T47D (cell line): ENCODE data around the gene RGS6.

Source experiments
- DNase-seq, 2 experiments: peaks; one replicate each; pipeline versions ENCODE4 v3.0.0 to v3.0.0-alpha.2; 2011 to 2012; ENCODE audit warnings: low read depth in 1 of 2, low spot score in 1 of 2
- JUND ChIP-seq: IDR thresholded peaks from 2 replicates; pipeline ENCODE4 v1.6.1; 2012; ENCODE audit warnings: low read depth
- in situ Hi-C: cut with HindIII; loops from 2 replicates; pipeline ENCODE4 v1.10.0; 2016; ENCODE audit warnings: low sequenced_read_pairs, low pct_unique_long_range_greater_than_20kb

The RGS6 gene

DNA sequence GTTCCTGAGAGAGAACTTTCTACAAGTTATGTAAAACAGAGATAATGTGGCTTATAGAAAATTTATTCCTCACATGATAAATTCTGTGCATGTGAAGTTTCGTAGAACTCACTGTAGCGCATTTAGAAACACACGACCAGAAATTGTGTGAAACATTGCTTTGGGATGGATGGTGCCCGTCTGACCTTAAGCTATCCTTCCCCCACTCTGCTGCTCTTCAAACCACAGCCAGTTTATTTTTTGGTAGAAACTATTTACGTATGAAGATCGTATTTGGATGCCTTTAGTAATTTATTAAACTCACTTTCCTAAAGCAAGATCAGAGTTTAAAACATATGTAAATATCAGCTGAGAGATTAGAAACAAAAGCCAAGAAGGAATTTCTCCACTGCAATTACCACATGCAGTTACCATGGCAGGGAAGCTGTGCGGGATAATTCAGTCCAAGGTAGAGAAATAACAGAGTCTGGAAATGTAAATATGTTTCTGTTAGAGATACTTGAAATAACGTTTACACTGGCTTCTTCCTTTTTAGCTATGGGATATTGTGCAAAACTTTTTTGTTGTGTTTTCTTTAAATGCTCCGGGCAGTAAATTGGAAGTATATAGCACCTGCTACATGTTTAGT lies 382.7 kb downstream of the RGS6 start:
- in situ Hi-C loops: no loop called here
- TF ChIP-seq JUND: no peak
- no peak for DNase-seq

DNA sequence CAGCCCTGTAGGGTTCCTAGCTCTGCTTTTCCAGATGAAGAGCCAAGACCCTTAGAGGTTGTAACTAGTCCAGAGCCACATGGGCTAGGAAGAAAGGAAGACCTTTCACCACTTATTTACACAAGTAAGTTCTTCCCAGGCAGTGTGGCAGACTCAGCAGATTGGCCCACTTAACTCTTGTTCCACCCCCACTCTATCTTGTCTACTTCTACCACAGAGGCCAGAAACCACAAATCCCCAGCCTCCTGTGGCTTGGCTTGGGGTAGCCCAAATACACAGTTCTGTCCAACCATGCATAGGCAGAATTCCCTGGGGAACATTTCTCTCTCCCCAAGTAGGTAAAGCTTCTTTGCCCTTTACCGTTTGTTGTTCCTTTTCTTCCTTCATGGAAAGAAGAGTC lies 383.5 kb downstream of the RGS6 start:
- in situ Hi-C loops: no loop called here
- no peak for TF ChIP-seq JUND
- DNase-seq: no peak

DNA sequence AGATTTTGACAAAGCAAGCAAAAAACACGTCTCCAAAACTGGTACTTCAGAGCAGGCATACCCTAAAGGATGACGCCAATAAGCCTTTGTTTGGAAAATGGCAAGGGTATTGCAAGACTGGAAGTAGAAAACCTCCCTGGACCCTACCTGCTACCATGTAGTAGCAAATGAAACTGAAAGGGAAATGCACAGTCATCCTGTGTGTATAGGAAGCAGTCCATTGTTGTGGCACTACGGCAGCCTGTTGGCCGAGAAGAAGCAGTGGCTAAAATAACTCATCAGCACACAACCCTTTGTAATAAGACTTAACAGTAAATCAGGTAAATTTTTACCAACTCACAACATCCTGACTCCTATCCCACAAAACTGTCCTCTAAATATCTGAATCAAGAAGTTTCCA lies 386.4 kb downstream of the RGS6 start:
- peak in 1 of 2 experiments; percentile 16 for DNase-seq
- no peak for TF ChIP-seq JUND
- in situ Hi-C loops: no loop called here

DNA sequence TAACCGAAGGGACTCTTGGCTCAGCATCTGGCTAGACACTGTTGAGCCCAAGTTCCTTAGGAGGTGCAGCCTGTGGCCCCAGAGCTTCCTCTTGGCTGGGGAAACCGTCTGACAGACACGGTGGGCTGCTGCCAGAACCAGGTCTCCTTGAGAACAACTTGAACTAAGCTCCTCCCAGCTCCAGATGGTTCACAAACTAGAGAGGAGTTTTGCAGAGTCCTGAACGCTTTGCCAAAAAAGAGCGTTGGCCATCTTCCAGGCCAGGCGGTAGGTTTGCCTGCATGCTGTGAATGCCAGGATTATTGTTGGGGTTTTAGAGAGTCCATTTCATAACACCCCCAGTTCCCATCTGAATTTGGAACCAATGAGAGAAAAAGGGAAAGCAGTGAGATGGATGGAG lies 399.8 kb downstream of the RGS6 start:
- TF ChIP-seq JUND: no peak
- DNase-seq: no peak
- in situ Hi-C loops: no loop called here

DNA sequence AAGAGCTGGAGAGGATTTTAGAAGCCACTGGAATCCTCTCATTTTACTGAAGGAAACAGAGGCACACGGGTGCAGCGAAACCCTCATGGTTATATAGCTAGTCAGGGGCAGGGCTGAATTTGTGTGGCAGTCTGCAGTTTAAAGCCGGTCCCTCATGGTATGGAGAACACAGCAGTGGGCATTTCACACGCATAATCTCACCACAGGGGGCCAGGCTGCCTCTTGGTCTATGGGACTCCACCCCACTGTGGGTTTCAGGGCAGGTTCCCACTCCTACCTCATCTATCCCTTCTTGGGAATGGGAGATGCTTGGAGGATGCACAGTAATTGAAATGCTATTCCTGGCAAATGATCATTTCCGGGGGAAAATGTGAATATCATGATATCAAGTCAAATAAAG lies 400.6 kb downstream of the RGS6 start:
- no peak for TF ChIP-seq JUND
- in situ Hi-C loops: no loop called here
- no peak for DNase-seq

DNA sequence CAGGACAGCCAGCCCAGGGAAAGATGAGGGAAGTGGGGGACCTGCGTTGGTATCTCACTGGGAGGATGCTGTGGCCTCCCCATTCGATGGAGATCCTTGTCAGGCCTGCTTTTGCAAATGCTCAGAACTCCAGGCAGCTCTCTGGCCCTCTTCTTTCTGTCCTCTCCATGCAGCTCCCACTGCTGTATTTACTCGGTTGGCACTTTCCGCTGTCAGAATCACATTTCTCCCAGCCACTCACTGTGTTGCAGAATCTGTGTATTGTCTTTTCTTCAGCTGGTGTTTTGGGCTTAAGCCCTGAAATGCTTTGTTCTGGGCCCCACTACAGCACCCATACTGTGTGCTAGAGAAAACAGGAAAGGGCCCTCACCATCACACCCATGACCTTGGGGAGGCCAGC lies 401.1 kb downstream of the RGS6 start:
- DNase-seq: no peak
- in situ Hi-C loops: no loop called here
- TF ChIP-seq JUND: no peak

DNA sequence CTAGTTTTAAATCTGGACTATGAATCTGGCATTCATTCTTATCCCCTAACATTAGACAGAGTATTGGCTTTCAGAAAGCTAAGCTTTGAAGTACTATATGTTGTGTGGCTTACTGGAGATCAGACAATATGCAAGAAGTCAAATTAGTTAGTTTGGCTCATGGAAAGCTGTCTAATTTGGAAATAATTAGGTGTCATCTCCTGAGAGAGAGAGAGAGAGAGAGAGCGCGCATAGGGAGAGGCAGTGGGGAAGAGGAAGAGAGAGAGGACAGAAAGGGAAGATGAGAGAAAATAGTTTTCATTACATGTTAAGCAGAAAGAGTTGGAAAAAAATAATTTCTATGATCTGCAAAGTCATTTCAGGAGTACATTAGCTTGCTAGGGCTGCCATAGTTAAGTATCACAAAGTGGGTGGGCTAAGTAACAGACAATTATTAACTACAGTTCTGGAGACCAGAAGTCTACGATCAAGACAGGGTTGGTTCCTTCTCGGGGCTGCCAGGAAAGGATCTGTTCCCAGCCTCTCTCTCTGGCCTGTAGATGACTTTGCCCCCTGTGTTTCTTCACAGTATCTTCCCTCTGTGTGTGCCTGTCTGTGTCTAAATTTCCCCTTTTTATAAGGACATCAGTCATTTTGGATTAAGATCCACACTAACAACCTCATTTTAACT lies 404.2 kb downstream of the RGS6 start:
- TF ChIP-seq JUND: no peak
- in situ Hi-C loops: no loop called here

DNA sequence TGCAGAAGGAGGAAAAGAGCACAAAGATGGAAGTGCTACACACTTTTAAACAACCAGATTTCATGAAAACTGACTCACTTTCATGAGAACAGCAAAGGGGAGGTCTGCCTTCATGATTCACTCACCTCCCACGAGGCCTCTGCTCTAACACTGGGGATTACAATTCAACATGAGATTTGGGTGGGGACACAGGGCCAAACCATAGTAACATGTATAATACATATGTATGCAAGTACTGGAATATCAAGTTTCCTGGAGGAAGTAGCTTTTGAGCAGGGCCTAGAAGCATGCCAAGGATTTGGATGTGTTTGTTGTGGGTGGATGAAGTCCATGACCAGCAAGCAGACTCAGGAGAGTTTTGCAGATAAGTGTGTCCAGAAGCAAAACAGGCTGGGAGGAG lies 409.0 kb downstream of the RGS6 start:
- in situ Hi-C loops: no loop called here
- no peak for TF ChIP-seq JUND
- no peak for DNase-seq

More for the DNA sequence above, 404.2 kb downstream of the RGS6 start:
- DNase-seq: no peak

DNA sequence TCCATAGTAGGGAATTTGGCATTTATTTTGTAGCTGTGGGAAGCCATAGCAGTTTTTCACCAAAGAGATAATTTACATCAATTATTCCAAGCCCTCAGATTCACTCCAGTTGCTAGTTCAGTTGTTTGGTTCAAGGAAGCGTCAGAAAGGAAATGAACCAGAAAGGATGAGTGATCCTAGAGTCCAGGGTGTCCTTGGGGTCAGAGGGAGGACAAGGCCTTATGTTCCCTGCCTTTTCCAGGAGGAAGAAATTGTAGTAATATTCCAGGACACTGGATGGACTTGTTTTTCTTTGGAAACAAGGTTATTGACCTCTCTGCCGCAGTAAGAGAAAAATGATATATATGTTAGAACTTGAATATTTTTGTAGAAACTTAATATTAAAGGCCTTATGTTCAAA lies 409.5 kb downstream of the RGS6 start:
- no peak for TF ChIP-seq JUND
- in situ Hi-C loops: no loop called here
- no peak for DNase-seq

DNA sequence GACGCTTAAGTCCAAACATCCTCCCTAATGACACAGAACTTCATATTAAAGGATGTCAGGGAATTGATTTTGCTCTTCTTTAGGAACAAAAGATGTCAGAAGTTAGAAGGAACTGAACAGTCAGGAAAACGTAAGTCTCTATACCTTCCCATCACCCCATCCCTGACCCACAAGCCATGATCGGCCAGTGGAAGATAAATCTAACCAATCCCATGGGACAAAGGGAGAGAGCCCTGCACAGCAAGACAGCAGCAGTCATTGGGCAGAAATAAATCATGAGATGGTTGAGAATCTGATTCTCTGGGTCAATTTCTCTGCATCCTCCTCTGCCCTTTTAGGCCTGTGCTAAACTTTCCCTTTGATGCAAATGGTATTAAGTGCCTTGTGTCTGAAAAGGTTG lies 414.9 kb downstream of the RGS6 start:
- no peak for DNase-seq
- no peak for TF ChIP-seq JUND
- in situ Hi-C loops: no loop called here

DNA sequence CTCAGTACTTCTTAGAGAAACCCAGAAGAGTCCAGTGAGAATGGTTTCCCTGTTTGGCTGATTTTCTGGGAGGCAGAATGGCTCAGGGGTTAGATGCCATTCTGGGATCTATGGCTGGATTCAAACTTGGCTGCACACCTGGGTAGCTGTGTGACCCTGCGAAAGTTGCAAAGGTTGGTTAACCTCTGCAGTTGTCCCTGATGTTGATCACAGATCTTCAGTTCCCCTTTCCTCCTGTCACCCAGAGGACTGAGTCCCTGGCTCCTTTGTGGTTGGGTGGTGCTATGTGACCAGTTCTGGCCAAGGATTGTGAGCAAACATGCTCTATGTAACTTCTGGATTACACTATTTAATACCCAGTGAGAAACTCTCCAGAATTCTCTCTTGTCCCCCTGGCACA lies 418.0 kb downstream of the RGS6 start:
- no peak for DNase-seq
- in situ Hi-C loops: no loop called here
- TF ChIP-seq JUND: no peak

DNA sequence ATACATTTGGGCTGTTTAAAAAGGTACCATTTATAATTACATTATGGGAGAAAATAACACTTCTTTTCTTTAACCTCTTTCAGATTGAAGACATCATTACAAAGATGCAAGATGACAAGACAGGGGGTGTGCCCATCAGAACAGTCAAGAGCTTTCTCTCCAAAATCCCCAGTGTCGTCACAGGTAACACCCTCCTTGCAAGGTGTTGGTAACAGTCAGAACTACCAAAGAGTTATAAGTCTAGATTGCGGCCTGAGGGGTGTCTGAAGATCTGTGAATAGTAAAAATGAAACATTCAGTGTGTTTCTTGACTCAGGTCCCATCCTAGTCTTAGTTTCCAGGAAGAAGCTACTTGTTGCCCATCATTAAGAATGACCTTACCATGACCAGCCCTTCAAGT lies 419.8 kb downstream of the RGS6 start:
- DNase-seq: no peak
- in situ Hi-C loops: no loop called here
- no peak for TF ChIP-seq JUND

DNA sequence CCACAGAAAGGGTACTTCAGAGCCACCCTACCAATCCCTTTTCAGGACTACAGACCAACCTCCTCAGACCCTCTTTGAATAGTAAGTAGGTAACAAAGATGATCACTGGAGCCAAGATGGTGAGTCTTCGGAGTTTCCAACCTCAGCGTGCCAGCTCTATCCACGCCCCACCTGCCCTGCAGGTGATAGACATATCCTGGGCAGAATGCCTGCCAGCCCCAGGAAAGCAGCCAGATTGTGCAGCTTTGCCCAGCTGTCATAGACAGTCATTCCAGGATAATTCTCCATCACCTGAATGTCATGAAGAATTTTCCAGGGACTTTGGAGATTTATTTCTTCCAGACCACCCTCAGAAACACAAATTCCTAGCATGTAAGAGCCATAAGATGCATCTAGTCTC lies 434.4 kb downstream of the RGS6 start:
- DNase-seq: no peak
- no peak for TF ChIP-seq JUND
- in situ Hi-C loops: no loop called here

DNA sequence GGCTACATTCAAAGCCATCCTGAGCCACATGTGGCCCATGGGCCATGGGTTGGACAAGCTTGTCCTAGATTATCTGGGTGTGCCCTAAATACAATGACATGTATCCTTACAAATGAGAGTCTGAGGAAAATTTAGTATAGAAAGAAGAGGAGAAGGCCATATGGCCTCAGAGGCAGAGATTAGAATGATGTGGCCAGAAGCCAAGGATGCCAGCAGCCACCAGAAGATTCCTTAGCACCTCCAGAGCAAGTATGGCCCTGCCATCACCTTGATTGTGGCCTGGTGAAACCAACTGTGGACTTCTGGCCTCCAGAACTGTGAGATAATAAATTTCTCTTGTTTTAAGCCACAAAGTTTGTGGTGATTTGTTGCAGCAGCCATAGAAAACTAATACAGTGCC lies 436.9 kb downstream of the RGS6 start:
- no peak for TF ChIP-seq JUND
- no peak for DNase-seq

More for the DNA sequence above, 436.9 kb downstream of the RGS6 start:
- in situ Hi-C loops: no loop called here
